SK-N-SH (cell line): Measurements from ENCODE around the gene SENP8. TPM values are rescaled to one million over a fixed set of nuclear protein-coding genes. Genes with fewer than 3 reads are reported as not detected.
"Not testable (repeated sequence)": the region's sequence is repeated elsewhere in the genome, so short reads cannot be mapped to it uniquely, and the experiment has no call there.

ENCODE experiments used
- CTCF ChIA-PET: fragments of 300-600, 350-600 bp; formaldehyde crosslinking; extraction: SDS; loops from one replicate; lab custom pipeline; 2021; lab: Yijun Ruan, JAX
- POLR2A ChIA-PET: fragments of 350-600 bp; sonication (Branson Sonifier 250); formaldehyde crosslinking; extraction: SDS; loops from one replicate; lab custom pipeline; 2020; ENCODE audit warnings: antibody characterized with exemption, inconsistent platforms; lab: Yijun Ruan, JAX
- DNase-seq: peaks from one replicate; pipeline ENCODE4 v3.0.0; 2012
- H2AFZ ChIP-seq: fragments of 200-600 bp; sonication (generic); 2 replicates; pipeline ENCODE4 v1.8.1; 2016; ENCODE audit warnings: antibody characterized with exemption, mild to moderate bottlenecking, low read depth
- H3F3A ChIP-seq: fragments of 200-600 bp; sonication (generic); replicated peaks from 2 replicates; pipeline ENCODE3; 2016; ENCODE audit warnings: antibody characterized with exemption, mild to moderate bottlenecking; ENCODE audit not compliant: insufficient read depth
- H3K27ac ChIP-seq, 2 experiments: fragments of 200-500 bp in 1 of 2; fragments of 200-600 bp in 1 of 2; sonication (Bioruptor generic) in 1 of 2; sonication (generic), shearing (Covaris generic) in 1 of 2; 2 replicates each; pipeline versions ENCODE4 v1.5.1 to v1.6.1; 2014 to 2016; ENCODE audit warnings: low read depth in 2 of 2, inconsistent platforms in 1 of 2, low read length in 1 of 2, mild to moderate bottlenecking in 1 of 2, mixed read lengths in 1 of 2
- H3K27me3 ChIP-seq: fragments of 200-600 bp; sonication (generic), shearing (Covaris generic); 2 replicates; pipeline ENCODE4 v1.6.1; 2016; ENCODE audit warnings: mixed run types; ENCODE audit not compliant: insufficient read depth
- H3K36me3 ChIP-seq, 2 experiments: fragments of 200-500 bp in 1 of 2; fragments of 200-600 bp in 1 of 2; sonication (Bioruptor generic) in 1 of 2; sonication (generic) in 1 of 2; replicated peaks in 1 of 2; 2 replicates each; pipeline versions ENCODE3 to v1.5.1; 2014 to 2016; ENCODE audit warnings: low read length in 1 of 2, mild to moderate bottlenecking in 1 of 2; ENCODE audit not compliant: insufficient read depth in 2 of 2, control insufficient read depth in 1 of 2
- H3K4me1 ChIP-seq, 2 experiments: fragments of 200-500 bp in 1 of 2; fragments of 200-600 bp in 1 of 2; sonication (Bioruptor generic) in 1 of 2; sonication (generic), shearing (Covaris generic) in 1 of 2; 2 replicates each; pipeline versions ENCODE4 v1.5.1 to v1.6.1; 2014 to 2016; ENCODE audit warnings: low read depth in 1 of 2, low read length in 1 of 2, mixed run types in 1 of 2; ENCODE audit not compliant: insufficient read depth in 2 of 2, control insufficient read depth in 1 of 2
- H3K4me2 ChIP-seq: fragments of 200-600 bp; sonication (generic), shearing (Covaris generic); 2 replicates; pipeline ENCODE4 v1.6.1; 2017; ENCODE audit warnings: mixed run types
- H3K4me3 ChIP-seq, 2 experiments: fragments of 200-500 bp in 1 of 2; fragments of 200-600 bp in 1 of 2; sonication (Bioruptor generic) in 1 of 2; sonication (generic), shearing (Covaris generic) in 1 of 2; 2 replicates each; pipeline versions ENCODE4 v1.5.1 to v1.8.1; 2014 to 2016; ENCODE audit warnings: low read depth in 2 of 2, inconsistent platforms in 1 of 2, low read length in 1 of 2, mild to moderate bottlenecking in 1 of 2, mixed read lengths in 1 of 2, moderate library complexity in 1 of 2
- H3K79me2 ChIP-seq: fragments of 200-600 bp; sonication (generic); 2 replicates; pipeline ENCODE4 v1.8.1; 2017; ENCODE audit warnings: mild to moderate bottlenecking; ENCODE audit not compliant: insufficient read depth
- H3K9ac ChIP-seq: fragments of 200-600 bp; sonication (generic); 2 replicates; pipeline ENCODE4 v1.6.1; 2017; ENCODE audit warnings: mixed run types
- H3K9me2 ChIP-seq: fragments of 200-600 bp; sonication (generic); 2 replicates; pipeline ENCODE4 v1.6.1; 2017; ENCODE audit warnings: mixed run types
- H3K9me3 ChIP-seq: fragments of 200-600 bp; sonication (generic); 2 replicates; pipeline ENCODE4 v1.6.1; 2017; ENCODE audit warnings: mixed run types, mild to moderate bottlenecking, moderate library complexity
- H4K20me1 ChIP-seq: fragments of 200-600 bp; sonication (generic); 2 replicates; pipeline ENCODE4 v1.6.1; 2017; ENCODE audit warnings: mild to moderate bottlenecking, mixed run types; ENCODE audit not compliant: insufficient read depth
- ELF1 ChIP-seq: IDR thresholded peaks from 2 replicates; pipeline ENCODE4 v1.4.0; 2012
- FOSL2 ChIP-seq: IDR thresholded peaks from 2 replicates; pipeline ENCODE4 v1.4.0; 2012; ENCODE audit warnings: low read depth, mild to moderate bottlenecking, moderate library complexity, borderline replicate concordance
- MEF2A ChIP-seq: IDR thresholded peaks from 2 replicates; pipeline ENCODE4 v1.4.0; 2012; ENCODE audit warnings: low read depth, borderline replicate concordance
- TEAD4 ChIP-seq: IDR thresholded peaks from 2 replicates; pipeline ENCODE4 v1.4.0; 2012; ENCODE audit warnings: mild to moderate bottlenecking, borderline replicate concordance; ENCODE audit not compliant: insufficient read depth
- WGBS: methylation state at CpG from one replicate; pipeline ENCODE4 v1.1.6; 2017; ENCODE audit warnings: low lambda C conversion rate; 5-methylcytosine and 5-hydroxymethylcytosine counted together
- polyA plus RNA-seq, 3 experiments: library from polyadenylated mRNA; depleted of rRNA; stranded (reverse); fragments of >200 nt; gene quantifications; 2 replicates each; pipeline ENCODE4 v1.2.3, GENCODE V29; 2012

SENP8 gene
- polyA plus RNA-seq, 1 of the 3 experiments (the other 2 are of a cell fraction) = 1.4 TPM

DNA sequence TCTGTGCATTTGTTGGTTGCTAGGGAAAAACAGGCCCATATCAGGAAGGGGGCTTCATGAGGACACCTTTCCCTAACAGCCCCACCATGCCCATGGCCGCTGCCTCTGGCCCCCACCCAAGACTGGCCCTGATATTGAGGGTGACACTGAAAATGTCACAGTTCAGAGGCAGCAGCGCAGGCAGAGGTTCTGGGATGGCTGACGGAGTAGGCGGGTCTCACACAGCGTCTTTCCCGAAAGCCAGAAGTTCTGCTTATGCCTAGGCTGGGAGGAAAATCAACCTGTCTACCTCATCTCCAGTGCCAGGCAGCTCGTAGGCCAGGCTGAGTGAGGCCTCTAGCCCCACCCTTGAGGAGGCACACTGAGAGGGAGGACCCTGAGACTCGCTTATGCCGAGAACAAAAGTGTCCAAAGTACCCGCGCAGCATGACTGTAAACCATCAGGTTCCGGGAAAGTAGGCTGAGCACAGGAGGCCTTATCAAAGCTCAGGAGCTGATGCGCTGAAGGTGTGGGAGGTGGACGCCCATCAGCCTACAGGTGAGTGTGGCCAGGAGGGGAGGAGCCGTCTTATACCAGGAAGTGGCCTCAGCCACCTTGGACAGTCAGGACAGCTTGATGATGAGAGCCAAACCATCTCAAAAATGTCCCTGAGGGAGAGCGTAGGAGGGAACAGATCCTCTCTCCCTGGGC lies 51.9 kb downstream of the SENP8 start (continued):
- TF ChIP-seq MEF2A = no peak

DNA sequence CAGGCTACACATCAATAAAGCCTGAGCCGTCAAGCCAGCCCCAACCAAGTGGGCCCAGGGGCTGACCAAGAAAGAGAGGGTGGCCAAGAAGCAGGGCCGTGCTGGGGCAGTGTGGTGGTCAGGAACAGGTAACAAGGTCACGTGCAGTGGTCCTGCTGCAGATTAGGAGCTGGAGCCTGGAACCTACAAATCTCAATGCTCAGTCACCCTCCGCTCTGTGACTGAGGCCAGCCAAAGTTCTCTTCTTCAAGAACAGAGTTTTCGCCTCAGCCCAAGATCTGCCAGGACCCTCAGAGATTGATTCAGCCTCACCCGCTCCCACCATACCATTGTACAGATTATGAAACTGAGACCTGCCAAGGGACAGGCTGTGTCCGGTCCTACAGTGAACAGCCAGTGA lies 52.5 kb downstream of the SENP8 start:
- POLR2A ChIA-PET = no interaction called here
- H3K27me3 ChIP-seq = no peaks in the 10 kb centered on the region
- no peaks in the 10 kb centered on the region for H3K9me2 ChIP-seq

DNA sequence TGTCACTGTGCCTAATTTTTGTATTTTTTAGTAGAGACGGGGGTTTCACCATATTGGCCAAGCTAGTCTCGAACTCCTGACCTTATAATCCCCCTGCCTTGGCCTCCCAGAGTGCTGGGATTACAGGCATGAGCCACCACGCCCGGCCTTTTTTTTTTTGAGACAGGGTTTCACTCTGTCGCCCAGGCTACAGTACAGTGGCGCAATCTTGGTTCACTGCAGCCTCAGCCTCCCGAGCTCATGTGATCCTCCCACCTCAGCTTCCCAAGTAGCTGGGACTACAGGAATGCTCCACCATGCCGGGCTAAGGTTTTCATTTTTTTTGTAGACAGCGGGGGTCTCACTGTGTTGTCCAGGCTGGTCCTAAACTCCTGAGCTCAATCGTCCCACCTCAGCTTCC lies 53.8 kb downstream of the SENP8 start:
- H3K27me3 ChIP-seq, H2AFZ ChIP-seq, H3K9ac ChIP-seq, H3K4me2 ChIP-seq, H3K9me2 ChIP-seq, DNase-seq, H3K79me2 ChIP-seq, H3F3A ChIP-seq, H3K4me1 ChIP-seq, POLR2A ChIA-PET, H4K20me1 ChIP-seq, H3K27ac ChIP-seq, H3K9me3 ChIP-seq, H3K36me3 ChIP-seq, H3K4me3 ChIP-seq: not testable (repeated sequence)
- CTCF ChIA-PET = interaction anchor here (1.5 kb wide), 1 partner anchor 9 kb away, joined by 3 read pairs; no protein-coding TSS in a partner anchor
- 86% methylated on average over 10 of the region's 10 CpGs for WGBS

More for the DNA sequence above, 52.5 kb downstream of the SENP8 start:
- Histone ChIP-seq H4K20me1 (no peaks in the 10 kb centered on the region), H3K79me2 (no peaks in the 10 kb centered on the region), H3F3A (no peaks in the 10 kb centered on the region), H2AFZ (no peak overlapping the region), H3K27ac (no peak overlapping the region), H3K4me2 (no peak overlapping the region), H3K36me3 (no peaks in the 10 kb centered on the region), H3K9me3 (no peaks in the 10 kb centered on the region), H3K4me3 (no peak overlapping the region), H3K9ac (no peak overlapping the region), H3K4me1 (peaks cover 0 to 6% of the 10 kb centered on the region in 2 experiments; a peak in 1 of 4 replicates)
- no peak for DNase-seq
- TF ChIP-seq MEF2A = no peak
- CTCF ChIA-PET = no interaction called here
- WGBS = 86% methylated on average over 7 of the region's 7 CpGs

DNA sequence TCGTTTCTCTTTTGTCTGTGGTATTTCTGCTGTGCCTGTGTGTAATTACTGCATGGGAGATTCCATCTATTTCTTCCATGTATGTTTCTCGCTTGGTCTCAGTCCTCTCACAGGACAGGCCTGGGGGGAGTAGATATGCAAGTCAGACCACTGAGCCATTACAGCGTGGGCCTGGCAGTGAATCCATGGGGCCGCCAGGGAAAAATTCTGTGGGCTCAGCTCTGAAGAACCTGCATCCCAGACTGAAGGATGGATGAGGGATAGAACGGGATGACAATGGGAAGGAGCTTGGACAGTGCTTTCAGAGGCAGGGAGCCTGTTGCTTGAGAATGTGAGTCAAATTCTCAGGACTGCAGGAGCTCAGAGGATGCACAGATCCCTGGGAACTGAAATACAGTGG lies 54.6 kb downstream of the SENP8 start:
- no peaks in the 10 kb centered on the region for H4K20me1 ChIP-seq
- H3K27ac ChIP-seq = no peak overlapping the region
- DNase-seq = no peak
- H3K4me1 ChIP-seq = peaks cover 0 to 6% of the 10 kb centered on the region in 2 experiments; a peak in 1 of 4 replicates
- H3K36me3 ChIP-seq = no peaks in the 10 kb centered on the region
- no peaks in the 10 kb centered on the region for H3K27me3 ChIP-seq
- no peaks in the 10 kb centered on the region for H3K79me2 ChIP-seq
- H3K9me2 ChIP-seq = no peaks in the 10 kb centered on the region
- POLR2A ChIA-PET = no interaction called here
- H3K4me2 ChIP-seq = no peak overlapping the region
- no peak overlapping the region for H2AFZ ChIP-seq
- TF ChIP-seq FOSL2 (no peak), TEAD4 (no peak), ELF1 (no peak)
- H3F3A ChIP-seq = no peaks in the 10 kb centered on the region
- 82% methylated on average over 5 of the region's 5 CpGs for WGBS
- H3K9ac ChIP-seq = no peak overlapping the region
- CTCF ChIA-PET = interaction anchor here (0.8 to 1.5 kb wide), 3 partner anchors 9 to 1059 kb away, joined by 3 read pairs; no protein-coding TSS in a partner anchor
- no peak overlapping the region for H3K4me3 ChIP-seq
- no peaks in the 10 kb centered on the region for H3K9me3 ChIP-seq
